ENCODE data around the gene APOC4.

Gene APOC4

DNA sequence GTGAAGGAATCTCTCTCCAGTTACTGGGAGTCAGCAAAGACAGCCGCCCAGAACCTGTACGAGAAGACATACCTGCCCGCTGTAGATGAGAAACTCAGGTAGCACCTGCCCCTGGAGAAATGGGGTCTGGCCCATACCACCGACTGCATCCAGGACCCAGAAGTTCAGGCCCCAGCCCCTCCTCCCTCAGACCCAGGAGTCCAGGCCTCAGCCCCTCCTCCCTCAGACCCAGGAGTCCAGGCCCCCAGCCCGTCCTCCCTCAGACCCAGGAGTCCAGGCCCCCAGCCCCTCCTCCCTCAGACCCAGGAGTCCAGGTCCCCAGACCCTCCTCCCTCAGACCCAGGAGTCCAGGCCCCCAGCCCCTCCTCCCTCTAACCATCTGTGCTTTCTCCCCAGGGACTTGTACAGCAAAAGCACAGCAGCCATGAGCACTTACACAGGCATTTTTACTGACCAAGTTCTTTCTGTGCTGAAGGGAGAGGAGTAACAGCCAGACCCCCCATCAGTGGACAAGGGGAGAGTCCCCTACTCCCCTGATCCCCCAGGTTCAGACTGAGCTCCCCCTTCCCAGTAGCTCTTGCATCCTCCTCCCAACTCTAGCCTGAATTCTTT, 6.8 kb downstream of the APOC4 start:
- Histone ChIP-seq H3K36me3 (ENCODE audit: control insufficient read depth in 2 of 2, insufficient read depth in 1 of 2, low read length in 2 of 2) (peaks cover 3 to 4% of the 10 kb centered on the region in 2 experiments; a peak in 2 of 3 replicates), H3K4me3 (ENCODE audit: low read depth, low read length) (no peak overlapping the region), H3K9me3 (ENCODE audit: control insufficient read depth, insufficient read depth, low read depth, low read length) (no peaks in the 10 kb centered on the region), H3K4me1 (ENCODE audit: control insufficient read depth, insufficient read depth, low read length) (0 out of 2 replicates have a peak, but pooled peaks cover 1% of the 10 kb centered on the region), H3K27ac (ENCODE audit: extremely low read depth, low read depth, low read length) (no peak overlapping the region)
- ChIA-PET CTCF (interaction anchor here (1.0 to 1.7 kb wide), 2 partner anchors 8 to 45 kb away, joined by 3 to 16 read pairs; no protein-coding TSS in a partner anchor), POLR2A (interaction anchor here (1.4 kb wide), 1 partner anchor 43 kb away, joined by 3 read pairs; the partner anchor contains the start of gene APOE)
- no peak for TF ChIP-seq ZNF157 (tag by site-specific recombination; IDR thresholded peaks at IDR 0.05)
- TF ChIP-seq, protein P1, sequence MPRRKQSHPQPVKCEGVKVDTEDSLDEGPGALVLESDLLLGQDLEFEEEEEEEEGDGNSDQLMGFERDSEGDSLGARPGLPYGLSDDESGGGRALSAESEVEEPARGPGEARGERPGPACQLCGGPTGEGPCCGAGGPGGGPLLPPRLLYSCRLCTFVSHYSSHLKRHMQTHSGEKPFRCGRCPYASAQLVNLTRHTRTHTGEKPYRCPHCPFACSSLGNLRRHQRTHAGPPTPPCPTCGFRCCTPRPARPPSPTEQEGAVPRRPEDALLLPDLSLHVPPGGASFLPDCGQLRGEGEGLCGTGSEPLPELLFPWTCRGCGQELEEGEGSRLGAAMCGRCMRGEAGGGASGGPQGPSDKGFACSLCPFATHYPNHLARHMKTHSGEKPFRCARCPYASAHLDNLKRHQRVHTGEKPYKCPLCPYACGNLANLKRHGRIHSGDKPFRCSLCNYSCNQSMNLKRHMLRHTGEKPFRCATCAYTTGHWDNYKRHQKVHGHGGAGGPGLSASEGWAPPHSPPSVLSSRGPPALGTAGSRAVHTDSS (tag by site-specific recombination; IDR thresholded peaks at IDR 0.05) = no peak
- TF ChIP-seq ZNF202 (tag by site-specific recombination; IDR thresholded peaks at IDR 0.05; ENCODE audit: borderline replicate concordance) = no peak
- TF ChIP-seq, protein P2, sequence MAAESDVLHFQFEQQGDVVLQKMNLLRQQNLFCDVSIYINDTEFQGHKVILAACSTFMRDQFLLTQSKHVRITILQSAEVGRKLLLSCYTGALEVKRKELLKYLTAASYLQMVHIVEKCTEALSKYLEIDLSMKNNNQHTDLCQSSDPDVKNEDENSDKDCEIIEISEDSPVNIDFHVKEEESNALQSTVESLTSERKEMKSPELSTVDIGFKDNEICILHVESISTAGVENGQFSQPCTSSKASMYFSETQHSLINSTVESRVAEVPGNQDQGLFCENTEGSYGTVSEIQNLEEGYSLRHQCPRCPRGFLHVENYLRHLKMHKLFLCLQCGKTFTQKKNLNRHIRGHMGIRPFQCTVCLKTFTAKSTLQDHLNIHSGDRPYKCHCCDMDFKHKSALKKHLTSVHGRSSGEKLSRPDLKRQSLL (tag by site-specific recombination; IDR thresholded peaks at IDR 0.05) = no peak
- no peak for TF ChIP-seq ZNF610 (tag by site-specific recombination; IDR thresholded peaks at IDR 0.05; ENCODE audit: borderline replicate concordance)
- no peak for TF ChIP-seq ZNF302 (tag by site-specific recombination; IDR thresholded peaks at IDR 0.05; ENCODE audit: low read depth)
- TF ChIP-seq, protein P3, sequence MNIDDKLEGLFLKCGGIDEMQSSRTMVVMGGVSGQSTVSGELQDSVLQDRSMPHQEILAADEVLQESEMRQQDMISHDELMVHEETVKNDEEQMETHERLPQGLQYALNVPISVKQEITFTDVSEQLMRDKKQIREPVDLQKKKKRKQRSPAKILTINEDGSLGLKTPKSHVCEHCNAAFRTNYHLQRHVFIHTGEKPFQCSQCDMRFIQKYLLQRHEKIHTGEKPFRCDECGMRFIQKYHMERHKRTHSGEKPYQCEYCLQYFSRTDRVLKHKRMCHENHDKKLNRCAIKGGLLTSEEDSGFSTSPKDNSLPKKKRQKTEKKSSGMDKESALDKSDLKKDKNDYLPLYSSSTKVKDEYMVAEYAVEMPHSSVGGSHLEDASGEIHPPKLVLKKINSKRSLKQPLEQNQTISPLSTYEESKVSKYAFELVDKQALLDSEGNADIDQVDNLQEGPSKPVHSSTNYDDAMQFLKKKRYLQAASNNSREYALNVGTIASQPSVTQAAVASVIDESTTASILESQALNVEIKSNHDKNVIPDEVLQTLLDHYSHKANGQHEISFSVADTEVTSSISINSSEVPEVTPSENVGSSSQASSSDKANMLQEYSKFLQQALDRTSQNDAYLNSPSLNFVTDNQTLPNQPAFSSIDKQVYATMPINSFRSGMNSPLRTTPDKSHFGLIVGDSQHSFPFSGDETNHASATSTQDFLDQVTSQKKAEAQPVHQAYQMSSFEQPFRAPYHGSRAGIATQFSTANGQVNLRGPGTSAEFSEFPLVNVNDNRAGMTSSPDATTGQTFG (tag by site-specific recombination; IDR thresholded peaks at IDR 0.05; ENCODE audit: borderline replicate concordance) = no peak
- no peak for TF ChIP-seq ZNF132 (tag by site-specific recombination; IDR thresholded peaks at IDR 0.05; ENCODE audit: borderline replicate concordance)
- TF ChIP-seq ZSCAN23 (tag by site-specific recombination; IDR thresholded peaks at IDR 0.05) = no peak
- no peak for TF ChIP-seq KLF7 (tag by site-specific recombination; IDR thresholded peaks at IDR 0.05; ENCODE audit: borderline replicate concordance)
- TF ChIP-seq KLF8 (tag by site-specific recombination; IDR thresholded peaks at IDR 0.05) = no peak
- no peak for TF ChIP-seq ZNF354C (tag by site-specific recombination; IDR thresholded peaks at IDR 0.05; ENCODE audit: borderline replicate concordance, low read depth)
- TF ChIP-seq ZNF548 (tag by site-specific recombination; IDR thresholded peaks at IDR 0.05) = no peak
- TF ChIP-seq ZNF311 (tag by site-specific recombination; IDR thresholded peaks at IDR 0.05; ENCODE audit: borderline replicate concordance) = no peak
- no peak for TF ChIP-seq ZNF776 (tag by site-specific recombination; IDR thresholded peaks at IDR 0.05; ENCODE audit: borderline replicate concordance)
- TF ChIP-seq ZNF791 (tag by site-specific recombination; IDR thresholded peaks at IDR 0.05) = no peak

DNA sequence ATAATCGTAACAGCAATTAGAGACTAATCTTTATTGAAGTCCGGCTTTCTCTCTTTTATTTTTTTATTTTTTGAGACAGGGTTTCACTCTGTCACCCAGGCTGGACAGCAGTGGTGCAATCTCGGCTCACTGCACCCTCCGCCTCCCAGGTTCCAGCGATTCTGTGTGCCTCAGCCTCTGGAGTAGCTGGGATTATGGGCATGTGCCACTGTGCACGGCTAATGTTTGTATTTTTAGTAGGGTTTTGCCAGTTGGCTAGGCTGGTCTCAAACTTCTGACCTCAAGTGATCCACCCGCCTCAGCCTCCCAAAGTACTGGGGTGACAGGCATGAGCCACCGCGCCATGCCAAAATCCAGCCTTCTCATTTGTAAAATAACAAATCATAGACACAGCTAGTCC, 7.5 kb downstream of the APOC4 start:
- TF ChIP-seq ZBTB48 (tag by site-specific recombination; IDR thresholded peaks at IDR 0.05) (no peak), ZNF114 (tag by site-specific recombination; IDR thresholded peaks at IDR 0.05) (no peak)
- Histone ChIP-seq H3K4me3 (ENCODE audit: low read depth, low read length) (no peak overlapping the region), H3K27ac (ENCODE audit: extremely low read depth, low read depth, low read length) (no peak overlapping the region), H3K4me1 (ENCODE audit: control insufficient read depth, insufficient read depth, low read length) (0 out of 2 replicates have a peak, but pooled peaks cover 5% of the 10 kb centered on the region), H3K36me3 (ENCODE audit: control insufficient read depth in 2 of 2, insufficient read depth in 1 of 2, low read length in 2 of 2) (peaks cover 3 to 4% of the 10 kb centered on the region in 2 experiments; a peak in 2 of 3 replicates), H3K9me3 (ENCODE audit: control insufficient read depth, insufficient read depth, low read depth, low read length) (no peaks in the 10 kb centered on the region)
- ChIA-PET POLR2A (no interaction called here), CTCF (interaction anchor here (0.6 to 1.0 kb wide), 2 partner anchors 9 to 327 kb away, joined by 3 read pairs; no protein-coding TSS in a partner anchor)
